HG03064 (cell line): ENCODE measurements around the gene CAMSAP3.

ENCODE experiments used
- ATAC-seq: cut with Tn5 transposase; IDR thresholded peaks from one replicate; pipeline ENCODE4 v1.9.1; 2021; ENCODE audit warnings: low read depth; ENCODE audit not compliant: unreplicated experiment

Gene CAMSAP3

DNA sequence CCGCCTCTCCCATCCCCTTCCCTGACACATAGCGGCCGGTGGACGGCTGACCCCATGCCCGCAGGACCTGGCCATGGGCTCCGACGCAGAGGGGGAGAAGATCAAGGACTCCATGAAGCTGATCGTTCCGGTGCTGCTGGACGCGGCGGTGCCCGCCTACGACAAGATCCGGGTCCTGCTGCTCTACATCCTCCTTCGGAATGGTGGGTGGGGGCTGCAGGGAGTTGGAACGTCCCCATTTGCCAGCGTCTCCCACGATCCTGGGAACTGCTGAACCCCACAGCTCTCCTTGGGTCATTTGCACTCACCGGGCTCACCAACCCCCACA is 48.9 kb downstream of the CAMSAP3 start:
- ATAC-seq, result no peak

DNA sequence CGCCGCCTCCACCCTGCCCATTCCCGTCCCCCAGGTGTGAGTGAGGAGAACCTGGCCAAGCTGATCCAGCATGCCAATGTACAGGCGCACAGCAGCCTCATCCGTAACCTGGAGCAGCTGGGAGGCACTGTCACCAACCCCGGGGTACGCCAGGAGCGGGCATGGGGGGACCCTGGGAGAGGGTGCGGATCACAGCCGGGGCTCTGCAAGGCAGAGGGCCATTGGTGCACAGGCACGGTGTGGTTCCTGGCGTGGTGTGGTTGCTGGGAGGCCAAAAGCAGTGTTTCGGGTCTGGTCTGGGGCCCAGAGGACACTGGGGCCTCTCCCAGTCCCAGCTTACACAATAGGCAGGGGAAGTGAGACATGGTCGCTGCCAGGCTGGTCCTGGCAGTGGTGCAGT is 49.5 kb downstream of the CAMSAP3 start:
- no peak for ATAC-seq

GRCh38 chr19:7645656-7646425 is 50.2 kb downstream of the CAMSAP3 start:
- no peak for ATAC-seq

- no peak for ATAC-seq
Measured at GRCh38 chr19:7646426-7646700, 50.7 kb downstream of the CAMSAP3 start.

GRCh38 chr19:7647156-7647555 is 51.5 kb downstream of the CAMSAP3 start:
- ATAC-seq, result no peak

GRCh38 chr19:7648265-7649014 is 52.8 kb downstream of the CAMSAP3 start:
- ATAC-seq, result no peak

- no peak for ATAC-seq
Measured at GRCh38 chr19:7650148-7650547, 54.5 kb downstream of the CAMSAP3 start.

DNA sequence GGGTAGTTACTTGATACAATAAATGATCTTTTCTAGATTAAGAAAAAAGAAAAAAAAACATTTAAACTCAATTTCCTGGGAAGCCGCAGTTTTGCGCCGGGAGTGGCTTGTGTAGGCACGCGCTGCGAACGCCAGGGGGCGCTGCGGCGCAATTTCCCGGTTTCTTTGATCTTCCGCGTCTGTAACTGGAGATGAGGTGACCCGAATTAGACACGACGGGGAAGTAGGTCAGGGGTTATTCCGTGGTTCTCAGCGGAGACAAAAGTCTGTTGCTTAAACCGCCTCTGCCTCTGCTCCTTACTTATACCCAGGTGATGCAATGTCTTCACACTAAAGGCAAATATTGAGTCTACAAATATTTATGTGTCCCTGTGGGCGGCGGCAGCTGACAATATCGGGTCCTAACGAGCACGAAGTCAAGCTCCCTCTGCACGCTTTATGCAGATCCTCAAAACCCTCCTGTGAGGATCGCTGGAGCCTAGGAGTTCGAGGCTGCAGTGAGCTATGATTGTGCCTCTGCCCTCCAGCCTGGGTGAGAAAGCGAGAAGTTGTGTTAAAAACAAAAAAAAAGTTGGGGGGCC is 56.5 kb downstream of the CAMSAP3 start:
- ATAC-seq, result no peak

GRCh38 chr19:7654401-7654800 is 58.7 kb downstream of the CAMSAP3 start:
- no peak for ATAC-seq

DNA sequence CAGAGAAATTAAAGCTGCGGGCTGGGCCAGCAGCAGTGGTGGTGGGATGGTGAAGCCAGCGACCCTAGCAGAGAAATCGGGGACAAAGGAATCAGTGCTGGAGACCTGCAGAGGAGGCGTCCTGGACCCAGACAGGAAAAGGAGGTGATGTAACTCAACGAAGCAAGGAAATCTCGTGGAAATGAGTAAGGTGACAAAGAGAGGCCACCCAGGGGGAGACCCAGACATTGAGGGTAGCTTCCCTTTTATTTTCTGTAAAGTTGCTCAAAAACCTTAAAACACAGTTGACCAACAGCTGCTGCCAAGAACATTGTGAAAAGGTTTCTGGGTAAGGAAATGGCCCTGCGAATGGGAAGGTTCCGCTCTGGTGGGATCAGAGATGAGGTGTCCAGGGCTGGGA is 59.9 kb downstream of the CAMSAP3 start:
- no peak for ATAC-seq

GRCh38 chr19:7657131-7657751 is 61.6 kb downstream of the CAMSAP3 start:
- ATAC-seq, result no peak

DNA sequence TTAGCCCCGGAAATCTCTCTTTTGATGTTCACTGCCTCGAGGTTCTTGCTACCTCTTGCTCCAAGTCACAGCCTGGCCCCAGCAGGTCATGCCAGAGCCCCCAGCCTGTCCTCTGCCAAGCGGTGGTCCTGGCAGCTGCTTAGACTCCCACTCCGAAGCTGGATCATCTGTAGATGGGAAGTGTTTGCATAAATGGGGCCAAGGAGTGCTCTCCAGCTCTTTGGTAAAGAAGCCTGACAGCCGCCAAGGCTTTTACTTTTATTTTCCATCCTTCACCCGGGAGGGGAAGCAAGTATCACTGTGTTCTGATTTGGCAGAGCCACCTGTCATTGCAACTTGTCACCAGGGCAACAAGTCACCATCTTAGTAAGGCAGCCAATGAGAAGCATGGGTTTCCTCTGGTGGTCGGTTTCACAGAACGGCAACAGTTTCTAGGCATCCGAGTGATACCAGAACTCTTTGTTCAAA is 62.6 kb downstream of the CAMSAP3 start:
- ATAC-seq, result no peak

DNA sequence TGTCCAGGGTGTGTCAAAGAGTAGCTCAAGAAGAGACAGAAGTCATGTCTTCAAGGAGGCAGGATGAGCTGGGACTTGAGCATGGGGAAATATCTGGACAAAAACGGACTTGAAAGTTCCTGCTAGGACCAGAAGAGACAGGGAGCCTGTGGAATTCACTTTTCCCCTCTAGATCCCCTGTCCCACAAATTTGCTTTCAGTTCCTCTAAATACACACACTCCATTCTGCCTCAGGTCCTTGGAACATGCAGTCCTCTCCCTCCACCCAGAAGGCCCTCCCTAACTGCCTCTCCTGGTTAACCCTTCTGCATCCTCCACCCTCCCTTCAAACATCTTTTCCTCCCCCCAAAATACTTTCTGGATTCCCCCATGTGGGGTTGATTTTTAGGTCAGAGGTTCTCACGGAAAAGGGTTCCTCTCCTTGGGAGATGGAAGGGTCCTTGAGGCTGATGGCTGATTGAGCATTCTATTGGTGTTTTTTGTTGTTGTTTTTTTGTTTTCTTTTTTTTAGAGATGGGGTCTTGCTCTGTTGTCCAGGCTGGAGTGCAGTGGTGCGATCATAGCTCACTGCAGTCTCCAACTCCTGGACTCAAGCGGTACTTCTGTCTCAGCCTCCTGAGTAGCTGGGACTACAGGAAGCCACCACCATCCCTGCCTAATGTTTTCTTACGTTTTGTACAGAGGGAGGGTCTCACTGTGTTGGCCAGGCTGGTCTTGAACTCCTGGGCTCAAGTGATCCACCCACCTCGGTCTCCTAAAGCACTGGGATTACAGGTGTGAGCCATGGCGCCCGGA is 66.3 kb downstream of the CAMSAP3 start:
- ATAC-seq, result no peak

- ATAC-seq, result no peak
Measured at GRCh38 chr19:7662657-7663056, 67.0 kb downstream of the CAMSAP3 start.

DNA sequence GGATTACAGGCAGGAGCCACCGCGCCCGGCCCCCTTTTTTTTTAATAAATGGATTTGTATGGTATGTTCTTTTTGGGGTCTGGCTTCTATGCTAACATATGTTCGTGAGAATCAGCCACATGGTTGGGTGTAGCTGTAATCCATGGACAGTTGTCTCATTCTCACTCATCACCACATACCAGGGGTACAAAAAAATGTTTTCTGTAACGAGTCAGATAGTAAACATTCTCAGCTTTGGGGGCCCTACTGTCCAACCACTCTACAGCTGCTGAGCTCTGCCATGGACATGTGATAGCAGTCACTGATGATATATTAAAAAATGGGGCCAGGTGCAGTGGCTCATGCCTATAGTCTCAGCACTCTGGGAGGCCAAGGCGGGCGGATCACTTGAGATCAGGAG is 68.0 kb downstream of the CAMSAP3 start:
- no peak for ATAC-seq

GRCh38 chr19:7665076-7665475 is 69.4 kb downstream of the CAMSAP3 start:
- ATAC-seq, result no peak
